Hepatocyte (in vitro differentiated cells): ENCODE measurements around the gene ARV1.

ENCODE experiments used
- EZH2 ChIP-seq: fragments of 200-600 bp; sonication (generic); IDR thresholded peaks from 2 replicates; pipeline ENCODE4 v1.6.1; 2016; ENCODE audit warnings: antibody characterized with exemption, mild to moderate bottlenecking, borderline replicate concordance
- EZH2phosphoT487 ChIP-seq: fragments of 200-600 bp; sonication (generic); IDR thresholded peaks from one replicate; pipeline ENCODE4 v1.6.1; 2018; ENCODE audit warnings: antibody characterized with exemption, mild to moderate bottlenecking, low read depth, moderate library complexity; ENCODE audit not compliant: unreplicated experiment, severe bottlenecking
- TF ChIP-seq, protein P1 (sequence below): fragments of 200-600 bp; sonication (generic); IDR thresholded peaks from 2 replicates; pipeline ENCODE4 v1.5.1; 2016; ENCODE audit warnings: antibody characterized with exemption, mild to moderate bottlenecking; ENCODE audit not compliant: poor library complexity

DNA sequence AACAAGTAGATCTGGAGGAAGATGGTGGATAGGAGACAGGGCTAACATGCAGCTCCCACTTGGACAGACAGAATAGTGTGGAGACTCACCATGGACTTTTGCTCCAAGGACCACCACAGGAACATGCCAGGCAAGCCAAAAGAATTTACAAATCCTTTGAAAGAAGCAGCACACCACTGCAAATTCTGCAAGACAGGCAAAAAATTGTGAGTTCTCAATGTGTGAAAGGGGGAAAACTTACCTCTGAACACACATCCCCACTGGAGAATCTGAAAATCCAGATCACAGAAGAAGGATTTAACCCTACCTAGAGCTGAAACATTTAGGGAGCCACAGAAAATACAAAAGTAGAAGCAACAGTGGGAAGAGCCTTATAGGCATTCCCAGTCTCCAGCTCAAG lies 23.0 kb downstream of the ARV1 start:
- TF ChIP-seq, protein P1, sequence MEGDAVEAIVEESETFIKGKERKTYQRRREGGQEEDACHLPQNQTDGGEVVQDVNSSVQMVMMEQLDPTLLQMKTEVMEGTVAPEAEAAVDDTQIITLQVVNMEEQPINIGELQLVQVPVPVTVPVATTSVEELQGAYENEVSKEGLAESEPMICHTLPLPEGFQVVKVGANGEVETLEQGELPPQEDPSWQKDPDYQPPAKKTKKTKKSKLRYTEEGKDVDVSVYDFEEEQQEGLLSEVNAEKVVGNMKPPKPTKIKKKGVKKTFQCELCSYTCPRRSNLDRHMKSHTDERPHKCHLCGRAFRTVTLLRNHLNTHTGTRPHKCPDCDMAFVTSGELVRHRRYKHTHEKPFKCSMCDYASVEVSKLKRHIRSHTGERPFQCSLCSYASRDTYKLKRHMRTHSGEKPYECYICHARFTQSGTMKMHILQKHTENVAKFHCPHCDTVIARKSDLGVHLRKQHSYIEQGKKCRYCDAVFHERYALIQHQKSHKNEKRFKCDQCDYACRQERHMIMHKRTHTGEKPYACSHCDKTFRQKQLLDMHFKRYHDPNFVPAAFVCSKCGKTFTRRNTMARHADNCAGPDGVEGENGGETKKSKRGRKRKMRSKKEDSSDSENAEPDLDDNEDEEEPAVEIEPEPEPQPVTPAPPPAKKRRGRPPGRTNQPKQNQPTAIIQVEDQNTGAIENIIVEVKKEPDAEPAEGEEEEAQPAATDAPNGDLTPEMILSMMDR, result no peak
- TF ChIP-seq EZH2phosphoT487, result no peak
- no peak for TF ChIP-seq EZH2
